OCI-LY3 (cell line): ENCODE measurements around the gene CUX1.

ENCODE experiments used
- H2AFZ ChIP-seq: fragments of 200-600, 300-600 bp; shearing (Covaris generic); 2 replicates; pipeline ENCODE4 v1.6.0; 2014; ENCODE audit warnings: antibody characterized with exemption, low read depth, low read length
- H3K27ac ChIP-seq: fragments of 200-600, 300-600 bp; sonication (generic); 2 replicates; pipeline ENCODE4 v1.5.1; 2014; ENCODE audit warnings: mild to moderate bottlenecking, low read length, moderate library complexity, mixed read lengths
- H3K27me3 ChIP-seq: fragments of 200-600, 300-600 bp; sonication (generic); 2 replicates; pipeline ENCODE4 v1.6.1; 2014; ENCODE audit warnings: low read depth, low read length, mixed read lengths
- H3K36me3 ChIP-seq: fragments of 200-600, 300-600 bp; sonication (generic); replicated peaks from 2 replicates; pipeline ENCODE3; 2014; ENCODE audit warnings: low read depth, low read length, mixed read lengths
- H3K4me1 ChIP-seq: fragments of 300-600, 200-600 bp; sonication (generic); 2 replicates; pipeline ENCODE4 v1.6.1; 2014; ENCODE audit warnings: low read length, mixed read lengths
- H3K4me2 ChIP-seq: fragments of 200-600, 300-600 bp; sonication (generic); 2 replicates; pipeline ENCODE4 v1.6.1; 2014; ENCODE audit warnings: low read length, mixed read lengths
- H3K4me3 ChIP-seq: fragments of 300-600, 200-600 bp; sonication (generic); 2 replicates; pipeline ENCODE4 v1.5.1; 2014; ENCODE audit warnings: antibody characterized with exemption, mild to moderate bottlenecking, low read length, moderate library complexity
- H3K79me2 ChIP-seq: fragments of 300-600, 200-600 bp; shearing (Covaris generic); 2 replicates; pipeline ENCODE4 v1.6.1; 2014; ENCODE audit warnings: mild to moderate bottlenecking, low read length, mixed read lengths
- H3K9ac ChIP-seq: fragments of 300-600, 200-600 bp; shearing (Covaris generic); 2 replicates; pipeline ENCODE4 v1.6.0; 2014; ENCODE audit warnings: mild to moderate bottlenecking, low read length, moderate library complexity
- H3K9me3 ChIP-seq: fragments of 200-600, 300-600 bp; shearing (Covaris generic); 2 replicates; pipeline ENCODE4 v1.6.1; 2014; ENCODE audit warnings: low read length, mixed read lengths; ENCODE audit not compliant: insufficient read depth
- H4K20me1 ChIP-seq: fragments of 200-600, 300-600 bp; sonication (generic); 2 replicates; pipeline ENCODE4 v1.6.1; 2016; ENCODE audit warnings: low read length, mixed read lengths; ENCODE audit not compliant: insufficient read depth
- EZH2phosphoT487 ChIP-seq: fragments of 200-600 bp; shearing (Covaris generic); IDR thresholded peaks from 2 replicates; pipeline ENCODE4 v1.6.1; 2018; ENCODE audit warnings: antibody characterized with exemption, mixed run types, low read depth
- TF ChIP-seq, protein P1 (sequence below): fragments of 200-600, 300-600 bp; sonication (generic); IDR thresholded peaks from 2 replicates; pipeline ENCODE4 v1.5.1; 2014; ENCODE audit warnings: antibody characterized with exemption, low read length, low read depth

CUX1 gene

GRCh38 chr7:101816595-101817470 is 593 bp upstream of the CUX1 start:
- H3K79me2 ChIP-seq = peaks cover 52% of the 10 kb centered on the region
- no peaks in the 10 kb centered on the region for H3K9me3 ChIP-seq
- H3K27ac ChIP-seq = no peak overlapping the region
- H3K4me3 ChIP-seq = peak overlapping the region; percentile 92
- H3K4me1 ChIP-seq = peaks cover 11% of the 10 kb centered on the region
- peaks cover 8% of the 10 kb centered on the region for H3K36me3 ChIP-seq
- H4K20me1 ChIP-seq = peaks cover 37% of the 10 kb centered on the region
- no peaks in the 10 kb centered on the region for H3K27me3 ChIP-seq
- peak overlapping the region; percentile 73 for H3K9ac ChIP-seq
- H2AFZ ChIP-seq = no peak overlapping the region
- peak overlapping the region; percentile 79 for H3K4me2 ChIP-seq
- no peak for TF ChIP-seq EZH2phosphoT487
- TF ChIP-seq, protein P1, sequence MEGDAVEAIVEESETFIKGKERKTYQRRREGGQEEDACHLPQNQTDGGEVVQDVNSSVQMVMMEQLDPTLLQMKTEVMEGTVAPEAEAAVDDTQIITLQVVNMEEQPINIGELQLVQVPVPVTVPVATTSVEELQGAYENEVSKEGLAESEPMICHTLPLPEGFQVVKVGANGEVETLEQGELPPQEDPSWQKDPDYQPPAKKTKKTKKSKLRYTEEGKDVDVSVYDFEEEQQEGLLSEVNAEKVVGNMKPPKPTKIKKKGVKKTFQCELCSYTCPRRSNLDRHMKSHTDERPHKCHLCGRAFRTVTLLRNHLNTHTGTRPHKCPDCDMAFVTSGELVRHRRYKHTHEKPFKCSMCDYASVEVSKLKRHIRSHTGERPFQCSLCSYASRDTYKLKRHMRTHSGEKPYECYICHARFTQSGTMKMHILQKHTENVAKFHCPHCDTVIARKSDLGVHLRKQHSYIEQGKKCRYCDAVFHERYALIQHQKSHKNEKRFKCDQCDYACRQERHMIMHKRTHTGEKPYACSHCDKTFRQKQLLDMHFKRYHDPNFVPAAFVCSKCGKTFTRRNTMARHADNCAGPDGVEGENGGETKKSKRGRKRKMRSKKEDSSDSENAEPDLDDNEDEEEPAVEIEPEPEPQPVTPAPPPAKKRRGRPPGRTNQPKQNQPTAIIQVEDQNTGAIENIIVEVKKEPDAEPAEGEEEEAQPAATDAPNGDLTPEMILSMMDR = no peak; the same call in 1 of the 2 replicates

GRCh38 chr7:101818287-101819071 is 1.1 kb downstream of the CUX1 start:
- peak overlapping the region; percentile 92 for H3K4me3 ChIP-seq
- no peaks in the 10 kb centered on the region for H3K9me3 ChIP-seq
- no peak overlapping the region for H2AFZ ChIP-seq
- peaks cover 52% of the 10 kb centered on the region for H4K20me1 ChIP-seq
- H3K9ac ChIP-seq = no peak overlapping the region
- H3K27me3 ChIP-seq = no peaks in the 10 kb centered on the region
- H3K4me1 ChIP-seq = peaks cover 9% of the 10 kb centered on the region
- peak overlapping the region; percentile 79 for H3K4me2 ChIP-seq
- peaks cover 68% of the 10 kb centered on the region for H3K79me2 ChIP-seq
- H3K27ac ChIP-seq = no peak overlapping the region
- no peak for TF ChIP-seq EZH2phosphoT487
- TF ChIP-seq, protein P1 = no peak
- H3K36me3 ChIP-seq = peaks cover 12% of the 10 kb centered on the region

GRCh38 chr7:101819183-101819582 is 1.8 kb downstream of the CUX1 start:
- Histone ChIP-seq H3K27me3 (no peaks in the 10 kb centered on the region), H3K9ac (no peak overlapping the region), H3K4me3 (no peak overlapping the region), H3K9me3 (no peaks in the 10 kb centered on the region), H2AFZ (no peak overlapping the region), H3K79me2 (peaks cover 75% of the 10 kb centered on the region), H4K20me1 (peaks cover 59% of the 10 kb centered on the region), H3K27ac (no peak overlapping the region), H3K36me3 (peaks cover 12% of the 10 kb centered on the region), H3K4me1 (peaks cover 6% of the 10 kb centered on the region), H3K4me2 (no peak overlapping the region)
- TF ChIP-seq, protein P1 = no peak
- TF ChIP-seq EZH2phosphoT487 = no peak
